ENCODE measurements around the gene NUP93.

- TF ChIP-seq CTCF (IDR thresholded peaks at IDR 0.05), result no peak
- no peak for TF ChIP-seq POLR2A (IDR thresholded peaks at IDR 0.05)
- no peak for TF ChIP-seq POLR2AphosphoS5 (IDR thresholded peaks at IDR 0.05)
Measured at GRCh38 chr16:56844056-56844455, 114.1 kb downstream of the NUP93 start.

All from prostate gland (tissue), 2 donors.